ENCODE results near the gene DNLZ.

Gene DNLZ

GRCh38 chr9:136364942-136365774, 1.6 kb upstream of the DNLZ start:
- DNase-seq (ENCODE audit: low read depth): no peak
- H3K4me3 ChIP-seq (ENCODE audit: low read depth, low read length): no peak overlapping the region
- no peak for TF ChIP-seq CTCF (IDR thresholded peaks at IDR 0.05; ENCODE audit: low read depth, low read length, missing control alignments)

- no peak for TF ChIP-seq CTCF (IDR thresholded peaks at IDR 0.05; ENCODE audit: low read depth, low read length, missing control alignments)
- no peak overlapping the region for H3K4me3 ChIP-seq (ENCODE audit: low read depth, low read length)
- no peak for DNase-seq (ENCODE audit: low read depth)
Observed at GRCh38 chr9:136363949-136364748, 605 bp upstream of the DNLZ start.

GRCh38 chr9:136362450-136362784, 1.1 kb downstream of the DNLZ start:
- TF ChIP-seq CTCF (IDR thresholded peaks at IDR 0.05; ENCODE audit: low read depth, low read length, missing control alignments): no peak
- H3K4me3 ChIP-seq (ENCODE audit: low read depth, low read length): no peak overlapping the region
- no peak for DNase-seq (ENCODE audit: low read depth)

GRCh38 chr9:136361754-136362449, 1.6 kb downstream of the DNLZ start:
- TF ChIP-seq CTCF (IDR thresholded peaks at IDR 0.05; ENCODE audit: low read depth, low read length, missing control alignments): no peak
- DNase-seq (ENCODE audit: low read depth): no peak
- no peak overlapping the region for H3K4me3 ChIP-seq (ENCODE audit: low read depth, low read length)

GRCh38 chr9:136361047-136361753, 2.3 kb downstream of the DNLZ start:
- H3K4me3 ChIP-seq (ENCODE audit: low read depth, low read length): no peak overlapping the region
- TF ChIP-seq CTCF (IDR thresholded peaks at IDR 0.05; ENCODE audit: low read depth, low read length, missing control alignments): no peak
- no peak for DNase-seq (ENCODE audit: low read depth)

All from GM12864 (cell line).